Measurements from ENCODE around the gene MARCHF5.

DNA sequence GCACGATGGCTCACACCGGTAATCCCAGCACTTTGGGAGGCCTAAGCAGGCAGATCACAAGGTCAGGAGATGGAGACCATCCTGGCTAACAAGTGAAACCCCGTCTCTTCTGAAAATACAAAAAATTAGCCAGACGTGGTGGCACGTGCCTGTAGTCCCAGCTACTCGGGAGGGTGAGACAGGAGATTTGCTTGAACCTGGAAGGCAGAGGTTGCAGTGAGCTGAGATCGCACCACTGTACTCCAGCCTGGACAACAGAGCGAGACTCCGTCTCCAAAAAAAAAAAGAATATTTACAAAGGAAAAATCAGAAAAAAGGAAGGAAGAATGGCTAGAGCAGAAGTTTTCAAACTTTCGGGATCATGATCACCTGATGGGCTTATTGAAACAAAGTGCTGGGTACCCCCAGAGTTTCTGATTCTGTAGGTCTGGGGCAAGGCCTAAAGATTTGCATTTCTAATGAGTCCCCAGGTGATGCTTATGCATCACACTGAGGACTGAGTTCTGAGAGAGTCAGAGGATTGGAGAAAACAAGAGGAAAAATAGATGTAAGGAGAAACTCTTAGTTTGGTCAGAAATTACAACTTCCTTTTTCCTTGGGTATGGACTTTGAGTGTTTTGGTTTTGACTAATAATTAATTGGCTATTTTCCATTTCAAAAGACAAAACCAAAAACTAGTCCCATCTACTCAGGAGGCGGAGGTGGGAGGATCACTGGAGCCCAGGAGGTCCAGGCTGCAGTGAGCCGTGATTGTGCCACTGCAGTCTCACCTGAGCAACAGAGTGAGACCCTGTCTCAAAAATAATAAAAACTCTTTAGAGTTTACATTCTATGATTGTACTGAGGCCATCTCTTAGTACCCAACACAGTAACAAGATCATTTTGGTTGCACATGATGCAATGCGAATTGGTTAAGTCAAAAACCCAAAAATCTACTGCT is 14.4 kb downstream of the MARCHF5 start:
- TF ChIP-seq CTCF (IDR thresholded peaks at IDR 0.05), result no peak
- no peak for TF ChIP-seq POLR2A (IDR thresholded peaks at IDR 0.05)
